ENCODE results near the gene VIPR2.

The VIPR2 gene

DNA sequence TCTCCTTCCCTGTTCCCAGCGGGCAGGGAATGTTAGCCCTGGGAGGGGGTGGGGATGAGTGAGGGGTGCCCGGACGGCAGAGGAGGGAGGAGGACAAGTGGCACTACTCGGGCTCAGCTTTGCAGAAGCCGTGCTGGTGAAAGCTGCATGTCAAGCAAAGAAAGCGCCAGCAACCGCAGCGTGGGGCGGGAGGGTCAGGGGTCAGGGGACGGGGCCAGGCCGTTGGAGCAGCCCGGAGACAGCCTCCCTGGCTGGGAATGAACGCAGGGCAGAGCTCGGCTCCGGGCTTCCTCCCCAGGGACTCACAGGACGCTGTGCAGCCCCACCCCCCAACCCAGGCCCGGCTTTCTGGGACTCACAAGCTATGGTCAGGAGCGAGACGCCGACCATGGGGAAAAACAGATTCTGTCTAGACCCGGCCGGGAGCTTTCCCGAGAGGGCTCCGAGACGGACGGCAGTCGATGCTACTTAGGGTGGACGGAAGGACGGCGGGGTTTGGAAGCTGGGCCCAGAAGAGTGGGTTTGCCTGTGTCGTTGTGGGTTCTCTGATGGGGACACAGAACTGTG, 113.4 kb downstream of the VIPR2 start:
- no peak for DNase-seq (ENCODE audit: low read depth)

DNA sequence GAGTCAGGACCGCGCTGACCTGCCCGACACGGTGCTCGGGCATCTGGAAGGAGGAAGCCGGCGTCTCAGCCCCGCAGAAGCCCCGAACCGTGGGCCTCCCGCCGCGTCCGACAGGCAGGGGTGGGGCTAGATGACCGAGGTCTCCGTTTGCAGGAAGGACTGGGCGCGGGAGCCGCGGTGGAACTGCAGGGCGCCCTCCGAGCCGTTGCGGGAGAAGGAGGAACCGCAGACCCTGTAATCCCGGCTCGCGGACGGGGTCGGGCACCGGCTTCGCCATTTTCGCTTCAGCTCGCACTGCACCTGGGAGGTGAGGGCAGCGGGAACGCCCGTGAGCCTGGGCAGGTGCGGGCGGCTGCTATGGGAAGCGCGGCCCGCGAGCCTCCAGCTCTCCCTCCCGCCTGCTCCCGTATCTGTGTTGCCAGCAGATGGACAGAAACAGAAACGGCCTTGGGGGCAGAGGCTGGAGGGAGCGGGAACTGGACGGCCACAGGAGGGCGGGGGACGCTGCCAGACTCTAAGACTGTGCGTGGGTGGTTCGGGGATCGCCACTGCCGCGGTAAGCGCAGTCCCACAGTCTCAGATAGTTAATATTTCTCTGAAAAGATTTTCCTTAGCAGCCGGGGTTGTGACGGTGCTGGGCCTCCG, 114.1 kb downstream of the VIPR2 start:
- peak overlapping the region; percentile 58 for H3K9ac ChIP-seq (ENCODE audit: low read length)
- peaks cover 5% of the 10 kb centered on the region for H3K4me1 ChIP-seq (ENCODE audit: control insufficient read depth, insufficient read depth, low read length)
- H3K4me3 ChIP-seq (ENCODE audit: low read length): peak overlapping the region; percentile 76
- peaks cover 15% of the 10 kb centered on the region for H3K27me3 ChIP-seq (replicated peaks; ENCODE audit: control insufficient read depth, insufficient read depth, low read length)
- no peaks in the 10 kb centered on the region for H3K9me3 ChIP-seq (ENCODE audit: control insufficient read depth, low read length)
- H3K36me3 ChIP-seq (ENCODE audit: control insufficient read depth, insufficient read depth, low read length, severe bottlenecking): no peaks in the 10 kb centered on the region
- no peak for DNase-seq (ENCODE audit: low read depth)

More for the DNA sequence above, 113.4 kb downstream of the VIPR2 start:
- Histone ChIP-seq H3K36me3 (ENCODE audit: control insufficient read depth, insufficient read depth, low read length, severe bottlenecking) (no peaks in the 10 kb centered on the region), H3K4me3 (ENCODE audit: low read length) (peak overlapping the region; percentile 76), H3K4me1 (ENCODE audit: control insufficient read depth, insufficient read depth, low read length) (peaks cover 5% of the 10 kb centered on the region), H3K27me3 (replicated peaks; ENCODE audit: control insufficient read depth, insufficient read depth, low read length) (peaks cover 11% of the 10 kb centered on the region), H3K9ac (ENCODE audit: low read length) (peak overlapping the region; percentile 58), H3K9me3 (ENCODE audit: control insufficient read depth, low read length) (no peaks in the 10 kb centered on the region)

DNA sequence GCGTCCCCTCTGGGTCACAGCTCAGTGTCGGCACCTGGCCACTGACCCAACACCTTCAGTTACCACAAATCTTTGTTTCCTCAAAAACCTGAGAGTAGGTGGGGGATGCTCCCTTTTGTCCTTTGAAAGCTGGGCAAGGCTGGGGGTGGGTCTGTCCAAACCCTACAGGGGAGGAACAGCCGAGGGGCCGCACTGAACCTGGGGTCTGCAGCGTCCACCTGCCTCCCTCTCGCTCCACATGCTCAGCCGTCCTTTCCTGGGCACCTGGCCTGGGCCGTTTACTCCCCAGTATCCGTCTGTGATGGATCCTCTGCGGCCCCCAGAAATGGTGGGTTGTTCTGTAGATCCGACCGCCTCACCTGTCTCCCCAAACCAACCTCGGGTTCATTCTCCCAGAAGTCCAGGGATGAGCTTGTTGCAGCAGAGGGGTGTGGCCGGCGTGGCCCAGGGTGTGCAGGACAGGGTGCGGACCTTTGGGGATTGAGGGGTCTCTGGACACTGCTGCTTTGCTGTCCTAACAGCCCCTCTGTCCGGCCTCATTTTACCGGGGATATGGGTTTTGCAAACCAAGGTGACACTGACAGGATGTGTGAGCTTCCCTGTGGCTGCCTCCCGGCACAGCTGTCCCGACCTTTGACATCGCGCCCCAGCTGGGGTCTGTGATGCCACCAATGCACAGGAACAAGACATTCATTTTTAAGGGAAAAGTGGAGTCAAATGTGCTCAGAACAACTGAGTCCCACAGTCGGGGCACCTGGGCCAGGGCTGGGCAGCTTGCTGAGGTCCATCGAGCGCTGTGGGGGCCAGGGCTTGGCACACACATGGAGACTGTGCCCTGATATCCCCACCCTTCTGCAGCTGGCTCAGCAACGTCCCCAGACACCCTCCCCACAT, 115.9 kb downstream of the VIPR2 start:
- no peak overlapping the region for H3K9ac ChIP-seq (ENCODE audit: low read length)
- no peak for DNase-seq (ENCODE audit: low read depth)
- no peaks in the 10 kb centered on the region for H3K9me3 ChIP-seq (ENCODE audit: control insufficient read depth, low read length)
- no peaks in the 10 kb centered on the region for H3K36me3 ChIP-seq (ENCODE audit: control insufficient read depth, insufficient read depth, low read length, severe bottlenecking)
- no peak overlapping the region for H3K4me3 ChIP-seq (ENCODE audit: low read length)
- peaks cover 5% of the 10 kb centered on the region for H3K4me1 ChIP-seq (ENCODE audit: control insufficient read depth, insufficient read depth, low read length)
- H3K27me3 ChIP-seq (replicated peaks; ENCODE audit: control insufficient read depth, insufficient read depth, low read length): peaks cover 16% of the 10 kb centered on the region

DNA sequence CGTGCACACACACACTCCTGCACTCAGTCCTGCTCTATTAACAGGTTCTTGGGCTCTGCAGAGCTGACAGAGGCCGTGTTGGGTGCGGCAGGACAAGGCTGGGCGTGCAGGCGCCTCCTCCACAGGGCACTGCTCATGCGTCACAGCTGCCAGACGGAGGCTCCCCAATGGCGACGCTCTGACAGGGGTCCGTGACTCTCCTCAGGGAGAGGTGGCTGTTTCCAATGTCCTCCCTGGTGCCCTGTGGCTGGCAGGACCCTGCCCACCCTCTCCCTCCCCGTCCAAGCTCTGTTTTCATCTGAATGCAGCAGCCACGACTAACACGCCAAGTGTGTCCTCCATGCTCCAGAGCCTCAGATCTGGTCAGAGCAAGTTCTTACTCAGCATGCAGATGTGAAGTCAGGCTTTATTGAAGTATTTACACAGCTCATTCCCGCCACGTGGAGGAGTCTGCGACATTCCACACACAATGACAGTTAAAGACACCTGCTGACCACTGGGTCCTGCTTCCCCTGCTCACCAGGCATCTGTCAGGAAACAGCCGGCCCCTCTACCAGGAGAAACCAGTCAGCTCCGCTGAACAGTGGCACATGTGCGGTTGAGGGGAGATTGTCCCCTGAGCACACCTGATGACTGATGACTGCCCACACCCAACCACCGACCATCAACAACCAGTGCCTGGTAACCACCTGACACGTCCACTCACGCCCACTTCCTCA, 116.7 kb downstream of the VIPR2 start:
- no peak for DNase-seq (ENCODE audit: low read depth)

DNA sequence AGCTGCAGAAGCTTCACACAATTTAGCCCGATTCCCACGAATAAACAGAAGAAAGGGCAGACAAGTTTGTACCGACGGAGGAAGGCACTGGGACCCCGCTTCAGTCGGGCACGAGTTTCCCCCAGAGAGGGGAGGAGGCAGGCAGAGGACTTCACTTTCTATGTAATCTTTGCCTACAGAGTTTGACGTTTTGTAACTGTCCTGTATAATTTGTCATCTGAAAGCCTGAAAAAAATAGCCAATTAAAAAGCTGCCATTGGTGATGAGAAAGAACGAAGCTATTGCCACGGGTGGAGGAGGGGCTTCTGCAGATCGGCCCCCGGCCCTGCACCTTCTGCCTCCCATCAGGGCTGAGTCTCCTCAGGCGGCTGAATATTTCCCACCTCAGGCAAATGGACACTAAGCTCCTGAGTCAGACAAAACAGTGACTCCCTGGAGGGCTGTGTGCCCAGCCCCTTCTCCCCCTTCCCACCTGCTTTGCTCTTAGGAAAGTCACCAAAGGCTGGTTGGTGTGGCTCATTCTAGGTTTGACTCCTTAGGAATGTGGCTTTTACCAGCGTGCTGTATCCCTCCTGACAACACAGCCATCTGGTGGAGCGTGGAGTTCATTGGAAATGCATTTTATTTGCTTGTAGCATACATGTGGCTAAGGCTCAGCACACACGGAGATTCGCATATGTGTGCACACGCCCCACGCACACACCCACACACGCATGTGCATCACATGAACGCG, 117.4 kb downstream of the VIPR2 start:
- Histone ChIP-seq H3K4me3 (ENCODE audit: low read length) (no peak overlapping the region), H3K9ac (ENCODE audit: low read length) (no peak overlapping the region), H3K4me1 (ENCODE audit: control insufficient read depth, insufficient read depth, low read length) (peaks cover 5% of the 10 kb centered on the region), H3K27me3 (replicated peaks; ENCODE audit: control insufficient read depth, insufficient read depth, low read length) (peaks cover 16% of the 10 kb centered on the region), H3K36me3 (ENCODE audit: control insufficient read depth, insufficient read depth, low read length, severe bottlenecking) (no peaks in the 10 kb centered on the region), H3K9me3 (ENCODE audit: control insufficient read depth, low read length) (no peaks in the 10 kb centered on the region)
- no peak for DNase-seq (ENCODE audit: low read depth)

More for the DNA sequence above, 116.7 kb downstream of the VIPR2 start:
- no peaks in the 10 kb centered on the region for H3K9me3 ChIP-seq (ENCODE audit: control insufficient read depth, low read length)
- H3K4me1 ChIP-seq (ENCODE audit: control insufficient read depth, insufficient read depth, low read length): peaks cover 5% of the 10 kb centered on the region
- no peaks in the 10 kb centered on the region for H3K36me3 ChIP-seq (ENCODE audit: control insufficient read depth, insufficient read depth, low read length, severe bottlenecking)
- peaks cover 16% of the 10 kb centered on the region for H3K27me3 ChIP-seq (replicated peaks; ENCODE audit: control insufficient read depth, insufficient read depth, low read length)
- no peak overlapping the region for H3K4me3 ChIP-seq (ENCODE audit: low read length)
- no peak overlapping the region for H3K9ac ChIP-seq (ENCODE audit: low read length)

DNA sequence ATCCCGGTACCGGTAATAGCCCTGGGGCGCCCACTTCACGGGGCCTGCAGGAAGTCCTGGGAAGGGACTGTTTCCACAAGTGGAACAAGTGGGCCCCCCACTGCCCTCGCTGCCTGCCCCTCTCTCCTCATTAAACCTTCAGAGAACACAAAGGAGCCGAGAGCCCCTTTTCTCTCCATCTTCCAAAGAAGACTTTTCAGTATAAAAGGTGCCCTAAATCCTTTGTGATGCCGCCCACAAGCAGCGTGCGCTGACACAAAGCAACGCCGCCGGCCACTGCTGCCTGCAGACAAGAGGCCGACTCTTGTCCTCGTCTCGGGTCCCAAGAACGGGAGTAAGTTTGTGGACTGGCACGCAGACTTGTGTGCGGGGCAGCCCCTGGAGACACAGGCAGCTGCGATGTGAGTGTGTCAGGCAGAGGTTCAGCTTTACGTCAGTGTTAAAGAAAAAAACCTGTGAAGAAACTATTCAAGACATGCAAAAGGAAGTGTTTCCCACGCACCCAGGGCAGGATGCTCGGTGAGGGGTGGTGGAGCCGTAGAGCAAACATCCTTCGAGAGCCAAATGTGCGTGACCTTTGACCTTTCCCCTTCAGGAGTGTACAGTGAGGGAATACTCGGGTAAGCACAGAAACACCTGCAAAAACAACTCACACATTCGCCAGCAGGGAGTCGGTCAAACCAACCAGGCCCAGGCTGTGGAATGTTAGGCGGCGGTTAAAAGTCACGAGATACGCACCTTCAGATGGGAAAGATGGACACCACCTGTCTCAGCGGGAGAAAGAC, 118.2 kb downstream of the VIPR2 start:
- DNase-seq (ENCODE audit: low read depth): no peak
- no peaks in the 10 kb centered on the region for H3K36me3 ChIP-seq (ENCODE audit: control insufficient read depth, insufficient read depth, low read length, severe bottlenecking)
- no peaks in the 10 kb centered on the region for H3K9me3 ChIP-seq (ENCODE audit: control insufficient read depth, low read length)
- H3K4me3 ChIP-seq (ENCODE audit: low read length): no peak overlapping the region
- H3K27me3 ChIP-seq (replicated peaks; ENCODE audit: control insufficient read depth, insufficient read depth, low read length): peaks cover 16% of the 10 kb centered on the region
- H3K9ac ChIP-seq (ENCODE audit: low read length): no peak overlapping the region
- peaks cover 5% of the 10 kb centered on the region for H3K4me1 ChIP-seq (ENCODE audit: control insufficient read depth, insufficient read depth, low read length)

DNA sequence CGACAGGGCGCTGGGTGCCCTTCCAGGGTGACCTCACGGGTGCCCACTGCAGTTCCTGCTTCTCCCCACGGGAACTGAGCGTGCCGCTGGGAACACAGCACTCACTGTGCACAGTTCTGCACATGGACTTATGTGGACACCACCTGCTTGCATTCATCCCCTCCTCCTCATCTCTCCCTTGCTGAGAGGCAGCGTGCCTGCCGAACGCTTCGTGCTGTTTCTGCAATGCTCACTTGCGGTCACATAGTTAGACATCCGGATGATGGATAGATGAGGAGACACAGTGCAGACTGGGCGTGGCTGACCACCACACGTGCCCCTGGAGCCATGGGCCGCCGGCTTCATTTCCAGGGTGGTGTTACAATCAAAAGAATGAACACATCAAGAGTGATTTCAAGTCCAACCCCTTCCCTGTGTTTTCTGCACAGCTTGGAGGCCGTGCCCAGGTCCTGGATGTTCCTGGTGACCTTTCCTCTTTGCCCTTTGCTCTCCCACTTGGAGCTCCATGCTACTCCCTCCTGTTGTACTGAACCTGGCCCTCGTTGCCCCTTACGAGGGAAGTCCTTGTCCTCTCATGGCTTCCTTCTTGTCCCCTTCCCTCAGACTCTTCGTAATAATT, 119.4 kb downstream of the VIPR2 start:
- H3K27me3 ChIP-seq (replicated peaks; ENCODE audit: control insufficient read depth, insufficient read depth, low read length): peaks cover 16% of the 10 kb centered on the region
- H3K4me1 ChIP-seq (ENCODE audit: control insufficient read depth, insufficient read depth, low read length): no peaks in the 10 kb centered on the region
- no peak overlapping the region for H3K9ac ChIP-seq (ENCODE audit: low read length)
- H3K4me3 ChIP-seq (ENCODE audit: low read length): no peak overlapping the region
- no peak for DNase-seq (ENCODE audit: low read depth)
- H3K9me3 ChIP-seq (ENCODE audit: control insufficient read depth, low read length): no peaks in the 10 kb centered on the region
- H3K36me3 ChIP-seq (ENCODE audit: control insufficient read depth, insufficient read depth, low read length, severe bottlenecking): no peaks in the 10 kb centered on the region

DNA sequence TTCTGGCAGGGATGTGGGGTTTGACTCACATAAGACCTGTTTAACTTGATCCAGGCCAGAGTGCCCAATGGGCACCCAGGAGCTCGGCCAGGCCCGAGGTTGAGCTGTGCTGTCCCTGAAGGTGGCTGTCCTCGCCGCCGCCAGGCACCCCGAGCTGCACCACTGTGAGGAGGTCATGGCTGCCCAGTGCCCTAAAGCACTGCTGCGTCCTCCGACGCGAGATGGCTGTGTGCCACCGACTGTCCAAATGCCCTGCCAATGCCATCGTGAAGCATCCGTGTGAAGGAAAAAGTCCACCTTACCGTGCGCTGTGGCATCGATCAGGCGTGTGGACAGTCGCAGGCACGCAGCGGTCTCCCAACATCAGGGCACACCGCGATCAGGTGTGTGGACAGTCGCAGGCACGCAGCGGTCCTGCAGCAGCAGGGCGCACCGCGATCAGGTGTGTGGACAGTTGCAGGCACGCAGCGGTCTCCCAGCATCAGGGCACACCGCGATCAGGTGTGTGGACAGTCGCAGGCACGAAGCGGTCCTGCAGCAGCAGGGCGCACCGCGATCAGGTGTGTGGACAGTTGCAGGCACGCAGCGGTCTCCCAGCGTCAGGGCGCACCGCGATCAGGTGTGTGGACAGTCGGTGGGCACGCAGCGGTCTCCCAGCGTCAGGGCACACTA, 120.3 kb downstream of the VIPR2 start:
- Histone ChIP-seq H3K4me1 (ENCODE audit: control insufficient read depth, insufficient read depth, low read length) (no peaks in the 10 kb centered on the region), H3K4me3 (ENCODE audit: low read length) (no peak overlapping the region), H3K36me3 (ENCODE audit: control insufficient read depth, insufficient read depth, low read length, severe bottlenecking) (no peaks in the 10 kb centered on the region), H3K9me3 (ENCODE audit: control insufficient read depth, low read length) (no peaks in the 10 kb centered on the region), H3K27me3 (replicated peaks; ENCODE audit: control insufficient read depth, insufficient read depth, low read length) (peaks cover 13% of the 10 kb centered on the region), H3K9ac (ENCODE audit: low read length) (no peak overlapping the region)
- no peak for DNase-seq (ENCODE audit: low read depth)

DNA sequence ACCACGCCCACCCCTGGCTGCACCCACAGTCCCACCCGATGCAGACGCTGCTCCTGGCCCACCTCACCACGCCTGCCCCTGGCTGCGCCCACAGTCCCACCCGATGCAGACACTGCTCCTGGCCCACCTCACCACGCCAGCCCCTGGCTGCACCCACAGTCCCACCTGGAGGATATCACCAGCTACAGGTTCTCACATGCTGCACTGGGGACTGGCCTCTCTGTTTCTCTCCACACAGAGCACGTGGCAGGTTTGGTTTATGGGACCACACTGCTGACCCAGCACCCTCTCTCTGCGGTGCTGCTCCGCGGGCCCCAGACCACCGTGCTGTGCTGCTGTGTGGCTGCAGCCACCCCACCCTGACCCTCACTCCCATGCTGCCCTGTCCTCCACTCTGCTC, 120.9 kb downstream of the VIPR2 start:
- Histone ChIP-seq H3K27me3 (replicated peaks; ENCODE audit: control insufficient read depth, insufficient read depth, low read length) (peaks cover 13% of the 10 kb centered on the region), H3K4me1 (ENCODE audit: control insufficient read depth, insufficient read depth, low read length) (no peaks in the 10 kb centered on the region)
- no peak for DNase-seq (ENCODE audit: low read depth)

More for the DNA sequence above, 120.9 kb downstream of the VIPR2 start:
- H3K36me3 ChIP-seq (ENCODE audit: control insufficient read depth, insufficient read depth, low read length, severe bottlenecking): no peaks in the 10 kb centered on the region
- H3K4me3 ChIP-seq (ENCODE audit: low read length): no peak overlapping the region
- no peaks in the 10 kb centered on the region for H3K9me3 ChIP-seq (ENCODE audit: control insufficient read depth, low read length)
- no peak overlapping the region for H3K9ac ChIP-seq (ENCODE audit: low read length)

All from adipocyte (in vitro differentiated cells).